ENCODE results near the gene IL9. TPM values are rescaled to one million over a fixed set of nuclear protein-coding genes. Genes with fewer than 3 reads are reported as not detected.

The IL9 gene
- total RNA-seq, 1 donor from 2014 or later: not detected

DNA sequence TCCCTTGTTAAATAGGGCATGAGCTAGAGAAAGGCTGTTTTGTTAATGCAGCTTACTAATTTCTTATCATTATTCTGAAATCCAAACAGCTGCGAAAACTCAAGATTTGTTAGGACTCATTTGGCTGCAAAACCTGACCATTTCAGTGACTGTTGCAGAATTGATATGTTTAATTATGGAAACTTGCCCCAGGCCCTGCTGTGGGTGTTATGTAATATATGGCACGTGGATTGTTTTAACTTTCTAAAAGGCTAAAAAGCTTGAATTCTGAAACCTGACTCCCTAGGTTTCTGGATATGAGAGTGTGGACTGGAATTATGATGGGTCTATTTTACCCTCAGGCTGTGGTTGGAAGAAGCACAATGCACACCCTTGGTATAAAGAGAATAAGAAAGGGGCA, 4.4 kb downstream of the IL9 start:
- H3K9me3 Mint-ChIP-seq: no peaks in the 10 kb centered on the region
- TF ChIP-seq CTCF (conservative IDR thresholded peaks at IDR 0.05): no peak
- no peak for DNase-seq (ENCODE audit: low read depth, low spot score)
- no peaks in the 10 kb centered on the region for H3K4me1 Mint-ChIP-seq
- no peak overlapping the region for H3K27ac Mint-ChIP-seq (ENCODE audit: unreplicated experiment)
- H3K4me3 Mint-ChIP-seq: no peak overlapping the region
- H3K27me3 Mint-ChIP-seq (ENCODE audit: low read depth): peaks cover 52% of the 10 kb centered on the region
- no peaks in the 10 kb centered on the region for H3K36me3 Mint-ChIP-seq (ENCODE audit: low read depth)

DNA sequence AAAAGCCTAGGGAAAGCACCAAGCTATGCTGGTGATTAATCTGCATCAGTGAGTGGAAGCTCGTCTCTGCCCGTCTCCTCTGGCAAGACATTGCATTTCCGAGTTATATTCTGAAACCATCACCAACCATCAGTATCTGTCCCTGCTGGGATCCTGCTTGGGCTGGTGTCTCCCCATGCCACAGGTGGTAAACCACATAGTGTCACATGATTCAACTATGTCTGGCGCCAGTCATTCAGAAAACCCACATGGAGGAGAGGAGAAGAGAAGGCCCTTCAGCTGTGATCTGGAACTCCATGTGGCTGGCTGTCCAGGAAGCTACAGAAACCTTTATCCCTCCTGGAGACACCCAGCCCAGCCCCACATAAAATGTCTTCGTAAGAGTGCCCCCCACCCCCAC, 4.8 kb downstream of the IL9 start:
- no peak for TF ChIP-seq CTCF (conservative IDR thresholded peaks at IDR 0.05)
- Mint-ChIP-seq H3K4me1 (no peaks in the 10 kb centered on the region), H3K27me3 (ENCODE audit: low read depth) (peaks cover 52% of the 10 kb centered on the region), H3K9me3 (no peaks in the 10 kb centered on the region), H3K36me3 (ENCODE audit: low read depth) (no peaks in the 10 kb centered on the region), H3K27ac (ENCODE audit: unreplicated experiment) (no peak overlapping the region), H3K4me3 (no peak overlapping the region)
- no peak for DNase-seq (ENCODE audit: low read depth, low spot score)

DNA sequence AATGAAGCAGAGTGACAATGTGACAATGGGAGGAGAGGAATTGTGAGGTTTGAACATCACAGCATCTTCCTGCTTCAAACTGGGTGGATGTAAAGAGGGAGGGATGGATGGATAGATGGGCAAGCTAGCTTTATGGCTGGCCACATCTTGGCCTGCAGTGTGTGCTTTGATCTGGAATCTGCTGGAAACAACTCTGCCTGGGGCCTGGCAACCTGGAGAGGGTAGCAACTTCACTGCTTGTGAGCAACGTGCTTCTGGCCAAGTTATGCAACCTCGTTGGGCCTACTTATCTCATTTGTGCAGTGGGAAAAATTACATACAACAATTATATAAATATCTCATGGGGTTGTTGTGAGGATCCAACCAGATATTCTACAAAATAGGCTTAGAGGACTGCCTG, 5.3 kb downstream of the IL9 start:
- Mint-ChIP-seq H3K4me1 (no peaks in the 10 kb centered on the region), H3K9me3 (no peaks in the 10 kb centered on the region), H3K4me3 (no peak overlapping the region), H3K36me3 (ENCODE audit: low read depth) (no peaks in the 10 kb centered on the region), H3K27me3 (ENCODE audit: low read depth) (peaks cover 53% of the 10 kb centered on the region), H3K27ac (ENCODE audit: unreplicated experiment) (no peak overlapping the region)
- DNase-seq (ENCODE audit: low read depth, low spot score): no peak
- no peak for TF ChIP-seq CTCF (conservative IDR thresholded peaks at IDR 0.05)

DNA sequence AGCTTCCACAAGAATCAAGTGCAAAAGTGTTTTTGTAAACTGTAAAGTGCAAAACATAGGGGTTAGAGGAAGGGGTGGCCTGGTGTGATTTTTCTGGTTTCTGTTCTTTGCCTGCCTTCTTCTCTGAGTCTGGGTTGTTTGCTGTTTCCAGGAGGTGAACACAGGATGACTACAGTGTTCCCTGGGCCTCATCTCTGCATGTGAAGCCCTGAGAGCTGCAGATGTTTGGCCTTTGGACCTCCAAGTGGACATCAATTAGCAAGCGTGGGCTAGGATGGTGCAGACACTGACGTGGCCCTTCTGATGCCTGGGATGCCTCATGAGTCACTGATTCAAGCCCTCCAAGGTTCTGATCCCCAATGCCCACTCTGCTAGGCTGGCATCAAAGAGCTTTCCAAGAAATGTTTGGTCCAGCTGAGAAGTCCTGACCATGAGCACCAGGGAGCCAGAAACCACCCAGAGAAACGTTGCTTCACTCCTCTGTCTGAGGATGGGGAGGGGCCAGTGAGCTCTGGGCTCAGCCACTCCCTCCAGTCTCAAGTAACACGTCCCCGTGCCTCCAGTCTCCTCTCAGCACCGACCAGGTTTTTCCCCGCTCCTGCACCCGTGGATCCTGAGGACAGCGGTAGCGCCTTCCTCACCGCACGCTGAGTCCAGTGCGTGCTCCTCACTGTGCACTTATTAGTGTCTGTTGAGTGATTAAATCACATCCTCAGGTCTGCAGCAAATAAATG, 7.6 kb downstream of the IL9 start:
- Mint-ChIP-seq H3K36me3 (ENCODE audit: low read depth) (no peaks in the 10 kb centered on the region), H3K9me3 (no peaks in the 10 kb centered on the region), H3K4me3 (no peak overlapping the region), H3K4me1 (no peaks in the 10 kb centered on the region), H3K27me3 (ENCODE audit: low read depth) (peaks cover 64% of the 10 kb centered on the region), H3K27ac (ENCODE audit: unreplicated experiment) (no peak overlapping the region)
- TF ChIP-seq CTCF (conservative IDR thresholded peaks at IDR 0.05): no peak
- no peak for DNase-seq (ENCODE audit: low read depth, low spot score)

GRCh38 chr5:135887447-135887864, 8.2 kb downstream of the IL9 start:
- Mint-ChIP-seq H3K9me3 (no peaks in the 10 kb centered on the region), H3K4me1 (no peaks in the 10 kb centered on the region), H3K27me3 (ENCODE audit: low read depth) (peaks cover 70% of the 10 kb centered on the region)

More at GRCh38 chr5:135887447-135887864, 8.2 kb downstream of the IL9 start:
- peak; percentile 65 for DNase-seq (ENCODE audit: low read depth, low spot score)
- no peaks in the 10 kb centered on the region for H3K36me3 Mint-ChIP-seq (ENCODE audit: low read depth)
- TF ChIP-seq CTCF (conservative IDR thresholded peaks at IDR 0.05): peak; percentile 95
- H3K27ac Mint-ChIP-seq (ENCODE audit: unreplicated experiment): no peak overlapping the region
- no peak overlapping the region for H3K4me3 Mint-ChIP-seq

Measured in neural crest cell (in vitro differentiated cells).